ENCODE data around the gene NPAS1. TPM values are rescaled to one million over a fixed set of nuclear protein-coding genes. Genes with fewer than 3 reads are reported as not detected.
A peak's percentile ranks its signal among the peaks of the same experiment; 100 is the strongest.
"Not testable (repeated sequence)": the region's sequence is repeated elsewhere in the genome, so short reads cannot be mapped to it uniquely, and the experiment has no call there.

Gene NPAS1
- polyA plus RNA-seq, 3 donors: not detected

DNA sequence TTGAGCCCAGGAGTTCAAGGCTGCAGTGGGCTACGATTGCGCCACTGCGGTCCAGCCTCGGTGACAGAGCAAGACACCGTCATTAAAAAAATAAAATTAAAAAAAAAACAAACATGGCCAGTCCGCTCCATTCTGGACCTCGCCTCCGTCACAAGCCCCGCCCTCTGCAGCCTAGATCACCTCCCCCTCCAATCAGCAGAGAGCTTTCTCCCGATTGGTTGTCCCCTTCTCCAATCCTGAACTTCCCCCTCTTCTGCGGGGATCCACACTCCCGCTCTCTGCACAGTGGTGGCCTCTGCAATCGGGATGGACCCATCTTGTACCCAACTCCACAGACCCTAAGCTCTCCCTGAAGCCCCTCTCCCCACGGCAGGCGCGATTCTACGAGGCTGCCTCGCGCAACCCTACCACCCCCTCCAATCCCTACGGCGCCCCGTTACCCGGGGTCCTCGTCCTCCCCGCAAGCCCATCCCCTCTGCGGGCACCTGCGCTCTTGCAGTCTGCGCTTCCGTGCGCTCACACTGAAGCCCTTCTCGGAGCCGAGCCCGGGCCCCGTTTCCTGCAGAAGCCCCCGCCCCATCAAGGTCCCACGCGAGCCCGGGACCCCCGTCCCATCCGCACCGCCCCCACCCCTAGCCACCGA, 28.2 kb downstream of the NPAS1 start:
- 3% methylated on average over 39 of the region's 42 CpGs for WGBS (ENCODE audit: insufficient coverage)
- H3K4me1 ChIP-seq (ENCODE audit: control insufficient read depth in 1 of 2, insufficient read depth in 2 of 2, low read length in 2 of 2): peaks cover 10 to 18% of the 10 kb centered on the region in 2 donors
- intact Hi-C loops (cut with micrococcal nuclease): loop anchor here in 1 of 2 donors (2.0 kb wide), 2 partner anchors 65 to 197 kb away; partner anchors contain the start of genes AP2S1 and ZC3H4
- H3K27me3 ChIP-seq (ENCODE audit: control insufficient read depth in 2 of 2, insufficient read depth in 2 of 2, low read length in 2 of 2): no peaks in the 10 kb centered on the region
- no peaks in the 10 kb centered on the region for H3K36me3 ChIP-seq (replicated peaks in 1 of 2; ENCODE audit: control insufficient read depth in 1 of 2, insufficient read depth in 2 of 2, low read length in 2 of 2)
- peaks cover 2 to 11% of the 10 kb centered on the region in 2 donors for H3K36me3 Mint-ChIP-seq
- peak; percentile 79 to 87 (median 80) for DNase-seq
- no peaks in the 10 kb centered on the region for H4K20me1 ChIP-seq (ENCODE audit: insufficient read depth, low read length)
- H3K4me3 Mint-ChIP-seq: peak overlapping the region; percentile 91 to 95
- H3K27ac ChIP-seq (ENCODE audit: low read depth in 1 of 2, low read length in 2 of 2): peak overlapping the region; percentile 42 to 77
- H3K9ac ChIP-seq (ENCODE audit: insufficient read depth, low read length, poor library complexity, severe bottlenecking): peak overlapping the region; percentile 79
- peak overlapping the region; percentile 96 for H3K4me2 ChIP-seq (replicated peaks; ENCODE audit: extremely low read depth, low read length, poor library complexity, severe bottlenecking)
- H3K9me3 ChIP-seq (replicated peaks in 1 of 2; ENCODE audit: control insufficient read depth in 1 of 2, insufficient read depth in 1 of 2, low read length in 2 of 2): peaks cover 0 to 5% of the 10 kb centered on the region in 2 donors
- peaks cover 0 to 2% (median 0%) of the 10 kb centered on the region in 3 donors for H3K27me3 Mint-ChIP-seq (ENCODE audit: low read depth in 3 of 3)
- peak overlapping the region; percentile 98 for H2AFZ ChIP-seq (ENCODE audit: insufficient read depth, low read depth, low read length, poor library complexity, severe bottlenecking)
- peaks cover 14% of the 10 kb centered on the region for H3K79me2 ChIP-seq (ENCODE audit: insufficient read depth, low read length)
- TF ChIP-seq, protein P1, sequence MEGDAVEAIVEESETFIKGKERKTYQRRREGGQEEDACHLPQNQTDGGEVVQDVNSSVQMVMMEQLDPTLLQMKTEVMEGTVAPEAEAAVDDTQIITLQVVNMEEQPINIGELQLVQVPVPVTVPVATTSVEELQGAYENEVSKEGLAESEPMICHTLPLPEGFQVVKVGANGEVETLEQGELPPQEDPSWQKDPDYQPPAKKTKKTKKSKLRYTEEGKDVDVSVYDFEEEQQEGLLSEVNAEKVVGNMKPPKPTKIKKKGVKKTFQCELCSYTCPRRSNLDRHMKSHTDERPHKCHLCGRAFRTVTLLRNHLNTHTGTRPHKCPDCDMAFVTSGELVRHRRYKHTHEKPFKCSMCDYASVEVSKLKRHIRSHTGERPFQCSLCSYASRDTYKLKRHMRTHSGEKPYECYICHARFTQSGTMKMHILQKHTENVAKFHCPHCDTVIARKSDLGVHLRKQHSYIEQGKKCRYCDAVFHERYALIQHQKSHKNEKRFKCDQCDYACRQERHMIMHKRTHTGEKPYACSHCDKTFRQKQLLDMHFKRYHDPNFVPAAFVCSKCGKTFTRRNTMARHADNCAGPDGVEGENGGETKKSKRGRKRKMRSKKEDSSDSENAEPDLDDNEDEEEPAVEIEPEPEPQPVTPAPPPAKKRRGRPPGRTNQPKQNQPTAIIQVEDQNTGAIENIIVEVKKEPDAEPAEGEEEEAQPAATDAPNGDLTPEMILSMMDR (IDR thresholded peaks at IDR 0.05): no peak
- peaks cover 35% of the 10 kb centered on the region for H3K4me1 Mint-ChIP-seq
- peak overlapping the region; percentile 71 to 92 (median 79) for H3K4me3 ChIP-seq (replicated peaks in 1 of 3; ENCODE audit: low read depth in 2 of 3, low read length in 3 of 3)
- H3K9me3 Mint-ChIP-seq: peaks cover 0 to 3% (median 2%) of the 10 kb centered on the region in 7 donors
- peak overlapping the region; percentile 86 to 95 (median 89) for H3K27ac Mint-ChIP-seq

DNA sequence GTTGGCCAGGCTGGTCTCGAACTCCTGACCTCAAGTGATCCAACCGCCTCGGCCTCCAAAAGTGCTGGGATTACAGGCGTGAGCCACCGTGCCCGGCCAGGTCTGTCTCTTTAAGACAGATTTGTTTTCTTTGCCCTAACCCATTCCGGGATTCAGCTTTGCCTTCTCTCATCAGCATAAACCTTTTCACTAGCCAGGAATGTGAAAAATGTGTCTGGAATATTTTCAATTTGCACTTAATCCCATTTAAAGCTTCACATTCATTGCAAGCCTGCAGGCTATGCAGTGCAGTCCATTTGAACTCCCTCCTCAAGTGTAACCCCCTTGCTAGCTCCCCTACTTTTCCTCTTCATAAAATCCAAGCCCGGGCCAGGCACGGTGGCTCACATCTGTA, 29.7 kb downstream of the NPAS1 start:
- Mint-ChIP-seq H3K4me3 (peak overlapping the region; percentile 84 to 91), H3K27me3 (ENCODE audit: low read depth in 3 of 3) (peaks cover 2 to 8% (median 6%) of the 10 kb centered on the region in 3 donors), H3K36me3 (peaks cover 2 to 6% of the 10 kb centered on the region in 2 donors), H3K9me3 (peaks cover 0 to 3% (median 2%) of the 10 kb centered on the region in 7 donors), H3K4me1 (peaks cover 37% of the 10 kb centered on the region), H3K27ac (peak overlapping the region in 6 of 7 donors; percentile 55 to 83 (median 71))
- Histone ChIP-seq H3K9ac (ENCODE audit: insufficient read depth, low read length, poor library complexity, severe bottlenecking) (no peak overlapping the region), H4K20me1 (ENCODE audit: insufficient read depth, low read length) (no peaks in the 10 kb centered on the region), H3K4me1 (ENCODE audit: control insufficient read depth in 1 of 2, insufficient read depth in 2 of 2, low read length in 2 of 2) (peaks cover 10 to 18% of the 10 kb centered on the region in 2 donors), H3K27ac (ENCODE audit: low read depth in 1 of 2, low read length in 2 of 2) (no peak overlapping the region), H3K4me2 (replicated peaks; ENCODE audit: extremely low read depth, low read length, poor library complexity, severe bottlenecking) (peak overlapping the region; percentile 96), H3K9me3 (replicated peaks in 1 of 2; ENCODE audit: control insufficient read depth in 1 of 2, insufficient read depth in 1 of 2, low read length in 2 of 2) (peaks cover 0 to 5% of the 10 kb centered on the region in 2 donors), H3K79me2 (ENCODE audit: insufficient read depth, low read length) (peaks cover 14% of the 10 kb centered on the region), H2AFZ (ENCODE audit: insufficient read depth, low read depth, low read length, poor library complexity, severe bottlenecking) (peak overlapping the region; percentile 56), H3K4me3 (replicated peaks in 1 of 3; ENCODE audit: low read depth in 2 of 3, low read length in 3 of 3) (peak overlapping the region in 1 of 3 experiments; percentile 92), H3K27me3 (ENCODE audit: control insufficient read depth in 2 of 2, insufficient read depth in 2 of 2, low read length in 2 of 2) (no peaks in the 10 kb centered on the region), H3K36me3 (replicated peaks in 1 of 2; ENCODE audit: control insufficient read depth in 1 of 2, insufficient read depth in 2 of 2, low read length in 2 of 2) (no peaks in the 10 kb centered on the region)
- no peak for DNase-seq
- WGBS (ENCODE audit: insufficient coverage): 74% methylated on average over 7 of the region's 9 CpGs
- TF ChIP-seq, protein P1 (IDR thresholded peaks at IDR 0.05): no peak
- intact Hi-C loops (cut with micrococcal nuclease): loop anchor here in 1 of 2 donors (2.0 kb wide), 2 partner anchors 63 to 199 kb away; partner anchors contain the start of genes AP2S1 and ZC3H4

DNA sequence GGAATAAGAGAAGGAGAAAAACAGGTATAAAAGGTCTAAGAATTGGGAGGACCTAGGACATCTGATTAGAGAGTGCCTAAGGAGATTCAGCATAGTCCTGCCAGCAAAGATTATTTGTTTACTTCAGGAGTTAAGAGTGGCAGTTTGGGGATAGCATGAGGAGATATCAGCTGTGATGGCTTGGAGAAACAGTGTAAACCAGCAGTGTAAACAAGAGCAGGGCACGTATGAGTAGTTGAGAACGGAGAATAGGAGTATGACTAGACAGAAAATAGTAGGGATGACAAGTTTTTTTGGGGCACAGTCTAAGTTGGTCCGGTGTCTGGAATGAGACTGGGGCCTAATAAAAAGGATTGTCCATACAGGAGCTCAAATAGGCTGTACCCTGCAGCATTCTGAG, 30.9 kb downstream of the NPAS1 start:
- H3K4me2 ChIP-seq (replicated peaks; ENCODE audit: extremely low read depth, low read length, poor library complexity, severe bottlenecking); H3K27ac ChIP-seq (ENCODE audit: low read depth in 1 of 2, low read length in 2 of 2); H3K9me3 Mint-ChIP-seq; H3K4me3 Mint-ChIP-seq; H4K20me1 ChIP-seq (ENCODE audit: insufficient read depth, low read length); H3K36me3 Mint-ChIP-seq; H3K9ac ChIP-seq (ENCODE audit: insufficient read depth, low read length, poor library complexity, severe bottlenecking); H3K4me3 ChIP-seq (replicated peaks in 1 of 3; ENCODE audit: low read depth in 2 of 3, low read length in 3 of 3); H3K27me3 ChIP-seq (ENCODE audit: control insufficient read depth in 2 of 2, insufficient read depth in 2 of 2, low read length in 2 of 2); H3K36me3 ChIP-seq (replicated peaks in 1 of 2; ENCODE audit: control insufficient read depth in 1 of 2, insufficient read depth in 2 of 2, low read length in 2 of 2); DNase-seq; H2AFZ ChIP-seq (ENCODE audit: insufficient read depth, low read depth, low read length, poor library complexity, severe bottlenecking); H3K27ac Mint-ChIP-seq; intact Hi-C loops (cut with micrococcal nuclease); H3K9me3 ChIP-seq (replicated peaks in 1 of 2; ENCODE audit: control insufficient read depth in 1 of 2, insufficient read depth in 1 of 2, low read length in 2 of 2): not testable (repeated sequence)
- Histone ChIP-seq H3K4me1 (ENCODE audit: control insufficient read depth in 1 of 2, insufficient read depth in 2 of 2, low read length in 2 of 2) (peaks cover 10 to 18% of the 10 kb centered on the region in 2 donors), H3K79me2 (ENCODE audit: insufficient read depth, low read length) (peaks cover 14% of the 10 kb centered on the region)
- Mint-ChIP-seq H3K4me1 (peaks cover 37% of the 10 kb centered on the region), H3K27me3 (ENCODE audit: low read depth in 3 of 3) (peaks cover 6 to 12% (median 8%) of the 10 kb centered on the region in 3 donors)
- 89% methylated on average over 3 of the region's 3 CpGs for WGBS (ENCODE audit: insufficient coverage)
